ENCODE measurements around the gene HUNK.

GRCh38 chr21:31879911-31880310 lies 7.1 kb downstream of the HUNK start:
- TF ChIP-seq CTCF (IDR thresholded peaks at IDR 0.05) = no peak
- TF ChIP-seq POLR2A (IDR thresholded peaks at IDR 0.05) = no peak
